Measurements from ENCODE around the gene OR8B4.

OR8B4 gene

GRCh38 chr11:124446916-124447315, 22.2 kb upstream of the OR8B4 start:
- H3K27ac ChIP-seq (ENCODE audit: low read depth, low read length): no peak overlapping the region
- no peaks in the 10 kb centered on the region for H3K4me1 ChIP-seq (ENCODE audit: control insufficient read depth, insufficient read depth, low read length)
- no peaks in the 10 kb centered on the region for H3K36me3 ChIP-seq (ENCODE audit: control insufficient read depth, insufficient read depth, low read length)
- H3K4me3 ChIP-seq (ENCODE audit: low read depth, low read length): no peak overlapping the region
- no peaks in the 10 kb centered on the region for H3K27me3 ChIP-seq (ENCODE audit: control insufficient read depth, insufficient read depth, low read length)
- H3K9ac ChIP-seq (ENCODE audit: low read length): no peak overlapping the region
- H3K9me3 ChIP-seq (ENCODE audit: control insufficient read depth, insufficient read depth, low read depth, low read length): no peaks in the 10 kb centered on the region

- Histone ChIP-seq H3K4me3 (ENCODE audit: low read depth, low read length) (no peak within 1 kb of the TSS), H3K9ac (ENCODE audit: low read length) (no peak within 1 kb of the TSS), H3K4me1 (ENCODE audit: control insufficient read depth, insufficient read depth, low read length) (no peaks in the 10 kb centered on the region), H3K36me3 (ENCODE audit: control insufficient read depth, insufficient read depth, low read length) (no peaks in the 10 kb centered on the region), H3K27ac (ENCODE audit: low read depth, low read length) (no peak within 1 kb of the TSS), H3K27me3 (ENCODE audit: control insufficient read depth, insufficient read depth, low read length) (no peaks in the 10 kb centered on the region), H3K9me3 (ENCODE audit: control insufficient read depth, insufficient read depth, low read depth, low read length) (no peaks in the 10 kb centered on the region)
These were observed 21.0 kb upstream of the OR8B4 start, which contains the start of gene OR8B8 for GRCh38 chr11:124445646-124446150. Gene OR8B8, minus strand, starts transcription at chr11:124445696. Its CDS starts 4,611 bp downstream, at chr11:124441085.

GRCh38 chr11:124442847-124443246, 18.2 kb upstream of the OR8B4 start:
- no peaks in the 10 kb centered on the region for H3K36me3 ChIP-seq (ENCODE audit: control insufficient read depth, insufficient read depth, low read length)
- H3K9ac ChIP-seq (ENCODE audit: low read length): no peak overlapping the region
- no peaks in the 10 kb centered on the region for H3K4me1 ChIP-seq (ENCODE audit: control insufficient read depth, insufficient read depth, low read length)

GRCh38 chr11:124442442-124442841, 17.8 kb upstream of the OR8B4 start:
- Histone ChIP-seq H3K9me3 (ENCODE audit: control insufficient read depth, insufficient read depth, low read depth, low read length) (no peaks in the 10 kb centered on the region), H3K9ac (ENCODE audit: low read length) (no peak overlapping the region), H3K27ac (ENCODE audit: low read depth, low read length) (no peak overlapping the region), H3K36me3 (ENCODE audit: control insufficient read depth, insufficient read depth, low read length) (no peaks in the 10 kb centered on the region), H3K4me1 (ENCODE audit: control insufficient read depth, insufficient read depth, low read length) (no peaks in the 10 kb centered on the region), H3K4me3 (ENCODE audit: low read depth, low read length) (no peak overlapping the region), H3K27me3 (ENCODE audit: control insufficient read depth, insufficient read depth, low read length) (no peaks in the 10 kb centered on the region)

More at GRCh38 chr11:124442847-124443246, 18.2 kb upstream of the OR8B4 start:
- no peak overlapping the region for H3K27ac ChIP-seq (ENCODE audit: low read depth, low read length)
- no peaks in the 10 kb centered on the region for H3K9me3 ChIP-seq (ENCODE audit: control insufficient read depth, insufficient read depth, low read depth, low read length)
- H3K4me3 ChIP-seq (ENCODE audit: low read depth, low read length): no peak overlapping the region
- no peaks in the 10 kb centered on the region for H3K27me3 ChIP-seq (ENCODE audit: control insufficient read depth, insufficient read depth, low read length)

- Histone ChIP-seq H3K9me3 (ENCODE audit: control insufficient read depth, insufficient read depth, low read depth, low read length) (no peaks in the 10 kb centered on the region), H3K4me3 (ENCODE audit: low read depth, low read length) (no peak overlapping the region), H3K27ac (ENCODE audit: low read depth, low read length) (no peak overlapping the region), H3K27me3 (ENCODE audit: control insufficient read depth, insufficient read depth, low read length) (no peaks in the 10 kb centered on the region), H3K4me1 (ENCODE audit: control insufficient read depth, insufficient read depth, low read length) (no peaks in the 10 kb centered on the region), H3K9ac (ENCODE audit: low read length) (no peak overlapping the region), H3K36me3 (ENCODE audit: control insufficient read depth, insufficient read depth, low read length) (no peaks in the 10 kb centered on the region)
These were observed 16.8 kb upstream of the OR8B4 start for GRCh38 chr11:124441519-124441918.

- Histone ChIP-seq H3K36me3 (ENCODE audit: control insufficient read depth, insufficient read depth, low read length) (no peaks in the 10 kb centered on the region), H3K9ac (ENCODE audit: low read length) (no peak overlapping the region), H3K4me1 (ENCODE audit: control insufficient read depth, insufficient read depth, low read length) (no peaks in the 10 kb centered on the region), H3K9me3 (ENCODE audit: control insufficient read depth, insufficient read depth, low read depth, low read length) (no peaks in the 10 kb centered on the region), H3K4me3 (ENCODE audit: low read depth, low read length) (no peak overlapping the region), H3K27ac (ENCODE audit: low read depth, low read length) (no peak overlapping the region), H3K27me3 (ENCODE audit: control insufficient read depth, insufficient read depth, low read length) (no peaks in the 10 kb centered on the region)
These were observed 16.4 kb upstream of the OR8B4 start for GRCh38 chr11:124441081-124441480.

- Histone ChIP-seq H3K9ac (ENCODE audit: low read length) (no peak overlapping the region), H3K27me3 (ENCODE audit: control insufficient read depth, insufficient read depth, low read length) (no peaks in the 10 kb centered on the region), H3K36me3 (ENCODE audit: control insufficient read depth, insufficient read depth, low read length) (no peaks in the 10 kb centered on the region), H3K4me3 (ENCODE audit: low read depth, low read length) (no peak overlapping the region), H3K4me1 (ENCODE audit: control insufficient read depth, insufficient read depth, low read length) (no peaks in the 10 kb centered on the region), H3K9me3 (ENCODE audit: control insufficient read depth, insufficient read depth, low read depth, low read length) (no peaks in the 10 kb centered on the region), H3K27ac (ENCODE audit: low read depth, low read length) (no peak overlapping the region)
These were observed 15.9 kb upstream of the OR8B4 start for GRCh38 chr11:124440608-124441007.

GRCh38 chr11:124434699-124435098, 10.0 kb upstream of the OR8B4 start:
- Histone ChIP-seq H3K9me3 (ENCODE audit: control insufficient read depth, insufficient read depth, low read depth, low read length) (no peaks in the 10 kb centered on the region), H3K9ac (ENCODE audit: low read length) (no peak overlapping the region), H3K36me3 (ENCODE audit: control insufficient read depth, insufficient read depth, low read length) (no peaks in the 10 kb centered on the region), H3K4me1 (ENCODE audit: control insufficient read depth, insufficient read depth, low read length) (no peaks in the 10 kb centered on the region), H3K27ac (ENCODE audit: low read depth, low read length) (no peak overlapping the region), H3K27me3 (ENCODE audit: control insufficient read depth, insufficient read depth, low read length) (no peaks in the 10 kb centered on the region), H3K4me3 (ENCODE audit: low read depth, low read length) (no peak overlapping the region)

- Histone ChIP-seq H3K4me3 (ENCODE audit: low read depth, low read length) (no peak overlapping the region), H3K36me3 (ENCODE audit: control insufficient read depth, insufficient read depth, low read length) (no peaks in the 10 kb centered on the region), H3K9me3 (ENCODE audit: control insufficient read depth, insufficient read depth, low read depth, low read length) (no peaks in the 10 kb centered on the region), H3K27me3 (ENCODE audit: control insufficient read depth, insufficient read depth, low read length) (no peaks in the 10 kb centered on the region), H3K9ac (ENCODE audit: low read length) (no peak overlapping the region), H3K27ac (ENCODE audit: low read depth, low read length) (no peak overlapping the region), H3K4me1 (ENCODE audit: control insufficient read depth, insufficient read depth, low read length) (no peaks in the 10 kb centered on the region)
These were observed 4.9 kb upstream of the OR8B4 start for GRCh38 chr11:124429599-124429998.

GRCh38 chr11:124421043-124421442, 3.6 kb downstream of the OR8B4 start:
- no peak overlapping the region for H3K9ac ChIP-seq (ENCODE audit: low read length)
- H3K4me1 ChIP-seq (ENCODE audit: control insufficient read depth, insufficient read depth, low read length): no peaks in the 10 kb centered on the region
- H3K36me3 ChIP-seq (ENCODE audit: control insufficient read depth, insufficient read depth, low read length): no peaks in the 10 kb centered on the region
- no peak overlapping the region for H3K4me3 ChIP-seq (ENCODE audit: low read depth, low read length)
- H3K9me3 ChIP-seq (ENCODE audit: control insufficient read depth, insufficient read depth, low read depth, low read length): no peaks in the 10 kb centered on the region
- no peaks in the 10 kb centered on the region for H3K27me3 ChIP-seq (ENCODE audit: control insufficient read depth, insufficient read depth, low read length)
- H3K27ac ChIP-seq (ENCODE audit: low read depth, low read length): no peak overlapping the region

- Histone ChIP-seq H3K4me1 (ENCODE audit: control insufficient read depth, insufficient read depth, low read length) (no peaks in the 10 kb centered on the region), H3K36me3 (ENCODE audit: control insufficient read depth, insufficient read depth, low read length) (no peaks in the 10 kb centered on the region), H3K4me3 (ENCODE audit: low read depth, low read length) (no peak overlapping the region), H3K27me3 (ENCODE audit: control insufficient read depth, insufficient read depth, low read length) (peaks cover 2% of the 10 kb centered on the region; the same call in 1 of the 2 replicates), H3K9ac (ENCODE audit: low read length) (no peak overlapping the region), H3K9me3 (ENCODE audit: control insufficient read depth, insufficient read depth, low read depth, low read length) (no peaks in the 10 kb centered on the region), H3K27ac (ENCODE audit: low read depth, low read length) (no peak overlapping the region)
These were observed 9.2 kb downstream of the OR8B4 start for GRCh38 chr11:124415356-124415923.

Measured in HUES6 (cell line).